ENCODE data around the gene PRPF18.

GRCh38 chr10:13637894-13638293, 51.1 kb downstream of the PRPF18 start:
- TF ChIP-seq CTCF (IDR thresholded peaks at IDR 0.05; ENCODE audit: insufficient read depth, low read depth, low read length): no peak
- no peak for TF ChIP-seq EZH2 (IDR thresholded peaks at IDR 0.05; ENCODE audit: insufficient read depth, low read length)

All from astrocyte (in vitro differentiated cells and primary cell).